HFFc6 (cell line): ENCODE measurements around the gene GNA12. TPM values are rescaled to one million over a fixed set of nuclear protein-coding genes. Genes with fewer than 3 reads are reported as not detected.

Experiments used
- DNase-seq: peaks from one replicate; pipeline ENCODE4 v3.0.0-alpha.2; 2018
- H3K27ac Mint-ChIP-seq: 2 replicates; pipeline ENCODE4 v1.8.0; 2020; ENCODE audit warnings: mild to moderate bottlenecking, mixed read lengths
- H3K27me3 Mint-ChIP-seq: 2 replicates; pipeline ENCODE4 v1.8.0; 2021; ENCODE audit warnings: mild to moderate bottlenecking, moderate library complexity, mixed read lengths; ENCODE audit not compliant: insufficient read depth
- H3K36me3 Mint-ChIP-seq: 2 replicates; pipeline ENCODE4 v1.8.0; 2021; ENCODE audit warnings: low read depth, mixed read lengths
- H3K4me1 Mint-ChIP-seq: 2 replicates; pipeline ENCODE4 v1.8.0; 2020; ENCODE audit warnings: low read depth, mixed read lengths
- H3K4me3 Mint-ChIP-seq: 2 replicates; pipeline ENCODE4 v1.8.0; 2020; ENCODE audit warnings: mild to moderate bottlenecking, moderate library complexity, mixed read lengths
- H3K9me3 Mint-ChIP-seq: 2 replicates; pipeline ENCODE4 v1.8.0; 2020; ENCODE audit warnings: mild to moderate bottlenecking, mixed read lengths
- long read RNA-seq: library from polyadenylated mRNA; unstranded; transcript quantifications from one replicate; pipeline ENCODE4 v2.0.0, GENCODE V29; 2019
- total RNA-seq, 6 experiments: library from RNA; stranded (reverse); fragmentation: NEBNext Ultra II Directional; extraction: Animal tissue kit (Norgen Biotek cat#: 25700); gene quantifications; 2 replicates in 1 of 6; 3 replicates in 5 of 6; pipeline ENCODE4 v1.2.3, GENCODE V29; 2021
- TF ChIP-seq, protein P1 (sequence below): fragments of 200-600 bp; sonication (generic); IDR thresholded peaks from 2 replicates; pipeline ENCODE4 v1.5.0; 2021; ENCODE audit warnings: antibody characterized with exemption, mild to moderate bottlenecking

GNA12 gene, protein sequence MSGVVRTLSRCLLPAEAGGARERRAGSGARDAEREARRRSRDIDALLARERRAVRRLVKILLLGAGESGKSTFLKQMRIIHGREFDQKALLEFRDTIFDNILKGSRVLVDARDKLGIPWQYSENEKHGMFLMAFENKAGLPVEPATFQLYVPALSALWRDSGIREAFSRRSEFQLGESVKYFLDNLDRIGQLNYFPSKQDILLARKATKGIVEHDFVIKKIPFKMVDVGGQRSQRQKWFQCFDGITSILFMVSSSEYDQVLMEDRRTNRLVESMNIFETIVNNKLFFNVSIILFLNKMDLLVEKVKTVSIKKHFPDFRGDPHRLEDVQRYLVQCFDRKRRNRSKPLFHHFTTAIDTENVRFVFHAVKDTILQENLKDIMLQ
- 10 to 100 TPM; 52.9 to 61.9 (median 57.6) TPM for total RNA-seq
- long read RNA-seq, partial matches to known transcripts: 17 of 19 reads
- long read RNA-seq, other reads (novel, unspliced or antisense): 2 of 19 reads

- Mint-ChIP-seq H3K9me3 (peaks cover 10% of the 10 kb centered on the region), H3K36me3 (peaks cover 41% of the 10 kb centered on the region), H3K4me3 (peak within 1 kb of the TSS; percentile 88), H3K4me1 (peaks cover 45% of the 10 kb centered on the region), H3K27me3 (no peaks in the 10 kb centered on the region; the same call in 1 of the 2 replicates), H3K27ac (peak within 1 kb of the TSS; percentile 73)
- DNase-seq: peak; percentile 98
- TF ChIP-seq, protein P1, sequence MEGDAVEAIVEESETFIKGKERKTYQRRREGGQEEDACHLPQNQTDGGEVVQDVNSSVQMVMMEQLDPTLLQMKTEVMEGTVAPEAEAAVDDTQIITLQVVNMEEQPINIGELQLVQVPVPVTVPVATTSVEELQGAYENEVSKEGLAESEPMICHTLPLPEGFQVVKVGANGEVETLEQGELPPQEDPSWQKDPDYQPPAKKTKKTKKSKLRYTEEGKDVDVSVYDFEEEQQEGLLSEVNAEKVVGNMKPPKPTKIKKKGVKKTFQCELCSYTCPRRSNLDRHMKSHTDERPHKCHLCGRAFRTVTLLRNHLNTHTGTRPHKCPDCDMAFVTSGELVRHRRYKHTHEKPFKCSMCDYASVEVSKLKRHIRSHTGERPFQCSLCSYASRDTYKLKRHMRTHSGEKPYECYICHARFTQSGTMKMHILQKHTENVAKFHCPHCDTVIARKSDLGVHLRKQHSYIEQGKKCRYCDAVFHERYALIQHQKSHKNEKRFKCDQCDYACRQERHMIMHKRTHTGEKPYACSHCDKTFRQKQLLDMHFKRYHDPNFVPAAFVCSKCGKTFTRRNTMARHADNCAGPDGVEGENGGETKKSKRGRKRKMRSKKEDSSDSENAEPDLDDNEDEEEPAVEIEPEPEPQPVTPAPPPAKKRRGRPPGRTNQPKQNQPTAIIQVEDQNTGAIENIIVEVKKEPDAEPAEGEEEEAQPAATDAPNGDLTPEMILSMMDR: no peak
Observed at GRCh38 chr7:2844153-2845033, at the start of gene GNA12. TSS of gene GNA12 (minus strand) at chr7:2844308. CDS start at chr7:2844161, 147 bp downstream.

- TF ChIP-seq, protein P1: no peak
- Mint-ChIP-seq H3K9me3 (peaks cover 4% of the 10 kb centered on the region; the same call in 1 of the 2 replicates), H3K36me3 (no peaks in the 10 kb centered on the region; the same call in 1 of the 2 replicates), H3K4me1 (no peaks in the 10 kb centered on the region), H3K27ac (no peak overlapping the region), H3K27me3 (peaks cover 8% of the 10 kb centered on the region), H3K4me3 (no peak overlapping the region)
- DNase-seq: no peak
Observed at GRCh38 chr7:2893411-2893861, 49.3 kb upstream of the GNA12 start.

DNA sequence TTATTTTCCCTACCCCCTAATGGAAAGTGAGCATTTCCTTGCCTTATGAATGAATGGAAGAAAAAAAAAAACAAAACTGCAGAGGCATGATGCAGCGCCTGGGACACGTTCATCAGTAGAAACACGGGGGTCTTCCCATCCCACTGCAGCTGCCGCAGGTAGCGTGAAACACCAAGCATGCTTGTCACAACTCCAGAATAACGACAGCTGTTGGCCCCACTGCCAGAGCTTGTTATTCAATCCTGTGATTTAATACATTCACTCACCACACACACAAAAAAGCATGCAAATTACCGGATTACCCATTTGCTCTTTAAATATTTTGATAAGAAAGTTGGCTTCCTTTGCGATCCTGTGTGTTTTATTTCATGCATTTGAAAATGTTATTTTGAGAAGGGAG, 48.4 kb upstream of the GNA12 start:
- Mint-ChIP-seq H3K4me1 (no peaks in the 10 kb centered on the region), H3K27me3 (peaks cover 8% of the 10 kb centered on the region), H3K36me3 (no peaks in the 10 kb centered on the region; the same call in 1 of the 2 replicates), H3K9me3 (peaks cover 4% of the 10 kb centered on the region; the same call in 1 of the 2 replicates), H3K27ac (no peak overlapping the region), H3K4me3 (no peak overlapping the region)
- TF ChIP-seq, protein P1: no peak
- DNase-seq: no peak

DNA sequence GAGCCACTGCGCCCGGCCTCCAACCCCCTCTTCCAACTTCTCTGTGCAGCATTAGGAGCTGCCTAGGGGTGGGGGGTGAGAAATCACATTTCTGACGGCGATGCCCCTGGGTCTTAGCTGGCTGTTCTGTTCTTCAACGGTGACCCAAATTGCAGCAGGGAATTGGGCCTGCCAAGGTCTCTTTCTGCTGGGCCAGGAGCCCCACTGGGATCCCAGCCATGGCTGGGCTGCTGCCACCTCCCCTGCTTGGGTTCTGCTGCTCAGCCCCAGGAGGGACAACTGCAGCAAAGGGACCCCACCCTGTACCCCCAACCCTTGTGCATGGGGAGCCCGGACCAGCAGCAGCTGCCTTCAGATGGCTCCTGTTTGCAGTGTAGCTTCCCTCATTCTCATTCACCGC, 43.7 kb upstream of the GNA12 start:
- Mint-ChIP-seq H3K27me3 (peaks cover 11% of the 10 kb centered on the region), H3K4me1 (peaks cover 5% of the 10 kb centered on the region; the same call in 1 of the 2 replicates)
- TF ChIP-seq, protein P1: no peak

DNA sequence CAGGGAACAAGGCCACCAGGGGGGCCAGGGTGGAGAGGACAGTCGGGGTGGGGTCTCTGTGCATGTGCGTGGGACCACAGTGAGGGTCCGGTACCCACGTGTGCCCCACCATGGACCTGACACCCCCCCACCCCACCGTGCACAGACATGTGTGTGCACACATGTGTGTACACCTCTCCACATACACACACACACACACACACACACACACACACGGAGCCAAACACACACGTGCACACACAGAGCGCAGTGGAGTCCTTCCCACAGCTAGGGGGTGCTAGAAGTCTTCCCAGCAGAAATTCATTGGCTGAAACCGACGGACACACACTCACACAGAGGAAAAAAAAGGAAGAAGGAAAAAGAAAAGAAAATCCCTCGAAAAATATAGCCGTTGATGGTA, 42.8 kb upstream of the GNA12 start:
- Mint-ChIP-seq H3K27ac (no peak overlapping the region), H3K4me3 (no peak overlapping the region), H3K4me1 (peaks cover 5% of the 10 kb centered on the region; the same call in 1 of the 2 replicates), H3K9me3 (no peaks in the 10 kb centered on the region), H3K36me3 (no peaks in the 10 kb centered on the region), H3K27me3 (peaks cover 9% of the 10 kb centered on the region)
- peak; percentile 74 for DNase-seq
- TF ChIP-seq, protein P1: peak; percentile 77

More for the DNA sequence above, 43.7 kb upstream of the GNA12 start:
- no peak for DNase-seq
- Mint-ChIP-seq H3K9me3 (no peaks in the 10 kb centered on the region), H3K4me3 (no peak overlapping the region), H3K36me3 (no peaks in the 10 kb centered on the region), H3K27ac (no peak overlapping the region)
